K562 (cell line): Measurements from ENCODE around the gene AK2. TPM values are rescaled to one million over a fixed set of nuclear protein-coding genes. Genes with fewer than 3 reads are reported as not detected.
A peak's percentile ranks its signal among the peaks of the same experiment; 100 is the strongest.

Experiments
- CEBPB ChIP-seq: fragments of 450-650 bp; IDR thresholded peaks from 2 replicates; pipeline ENCODE4 v1.6.1; 2016; ENCODE audit warnings: missing genetic modification characterization, missing compliant biosample characterization
- ETS2 ChIP-seq: IDR thresholded peaks from 2 replicates; pipeline ENCODE4 v1.6.1; 2016; ENCODE audit warnings: borderline replicate concordance, missing genetic modification characterization, mild to moderate bottlenecking, moderate library complexity, missing compliant biosample characterization; ENCODE audit not compliant: poor library complexity, severe bottlenecking
- ETV6 ChIP-seq, 3 experiments: fragments of 150-350 bp in 1 of 3; sonication (generic) in 1 of 3; formaldehyde crosslinking in 1 of 3; IDR thresholded peaks; 2 replicates each; pipeline versions ENCODE4 v1.6.1 to v1.8.0; 2014 to 2022; ENCODE audit warnings: borderline replicate concordance in 2 of 3, low read depth in 2 of 3, antibody characterized with exemption in 1 of 3, low read length in 1 of 3, mild to moderate bottlenecking in 1 of 3, missing genetic modification reagents in 1 of 3
- HDGF ChIP-seq: fragments of 450-650 bp; IDR thresholded peaks from 2 replicates; pipeline ENCODE4 v1.6.1; 2016
- HEY1 ChIP-seq: fragments of 250-450 bp; sonication (Bioruptor Pico); IDR thresholded peaks from 2 replicates; pipeline ENCODE4 v1.5.0; 2020; ENCODE audit warnings: mild to moderate bottlenecking, moderate library complexity, borderline replicate concordance
- MYNN ChIP-seq, 2 experiments: sonication (generic); formaldehyde crosslinking in 1 of 2; IDR thresholded peaks; 2 replicates each; pipeline versions ENCODE4 v1.5.0 to v1.6.1; 2016 to 2020; ENCODE audit warnings: antibody characterized with exemption in 1 of 2, missing genetic modification reagents in 1 of 2
- PML ChIP-seq: IDR thresholded peaks from 2 replicates; pipeline ENCODE4 v1.6.1; 2012; ENCODE audit warnings: low read length, inconsistent platforms
- PRPF4 ChIP-seq: fragments of 200-400 bp; formaldehyde crosslinking; IDR thresholded peaks from one replicate; pipeline ENCODE4 v1.6.1; 2017; ENCODE audit warnings: low read length, low read depth, mild to moderate bottlenecking; ENCODE audit not compliant: insufficient read depth, poor library complexity, severe bottlenecking
- PTTG1 ChIP-seq: fragments of 450-650 bp; IDR thresholded peaks from 2 replicates; pipeline ENCODE4 v1.6.1; 2016; ENCODE audit warnings: low read depth, mild to moderate bottlenecking, missing genetic modification characterization, missing compliant biosample characterization
- RBM14 ChIP-seq: fragments of 200-400 bp; formaldehyde crosslinking; IDR thresholded peaks from 2 replicates; pipeline ENCODE4 v1.6.1; 2018; ENCODE audit warnings: low read depth, mild to moderate bottlenecking, low read length, moderate library complexity, borderline replicate concordance; ENCODE audit not compliant: insufficient read depth
- SMC3 ChIP-seq: conservative IDR thresholded peaks from 2 replicates; pipeline ENCODE4 v1.6.1; 2011; ENCODE audit warnings: low read depth, low read length, improper control_type of control experiment; ENCODE audit not compliant: insufficient read depth
- SNIP1 ChIP-seq: fragments of 450-650 bp; IDR thresholded peaks from 2 replicates; pipeline ENCODE4 v1.7.1; 2017; ENCODE audit warnings: low read depth, mild to moderate bottlenecking
- TARDBP ChIP-seq: fragments of 450-650 bp; IDR thresholded peaks from 2 replicates; pipeline ENCODE4 v1.6.1; 2016
- TBL1XR1 ChIP-seq, 2 experiments: IDR thresholded peaks; 2 replicates each; pipeline ENCODE4 v1.6.1; 2012; ENCODE audit warnings: improper control_type of control experiment in 2 of 2, low read length in 2 of 2, mild to moderate bottlenecking in 1 of 2
- TCF7 ChIP-seq: sonication (generic); IDR thresholded peaks from 2 replicates; pipeline ENCODE4 v1.6.1; 2016; ENCODE audit warnings: antibody characterized with exemption, borderline replicate concordance
- YBX1 ChIP-seq: fragments of 450-650 bp; IDR thresholded peaks from 2 replicates; pipeline ENCODE4 v1.7.1; 2016; ENCODE audit warnings: mild to moderate bottlenecking
- ZBED1 ChIP-seq: IDR thresholded peaks from 2 replicates; pipeline ENCODE4 v1.6.1; 2014
- ZNF217 ChIP-seq: sonication (generic); formaldehyde crosslinking; IDR thresholded peaks from 2 replicates; pipeline ENCODE4 v1.8.0; 2022; ENCODE audit warnings: mild to moderate bottlenecking, missing genetic modification reagents
- ZNF23 ChIP-seq: fragments of 250-450 bp; sonication (Bioruptor Pico); IDR thresholded peaks from 2 replicates; pipeline ENCODE4 v1.4.0; 2020; ENCODE audit warnings: mild to moderate bottlenecking
- ZNF408 ChIP-seq: fragments of 250-450 bp; sonication (Bioruptor Pico); IDR thresholded peaks from 2 replicates; pipeline ENCODE4 v1.4.0; 2020; ENCODE audit warnings: low read depth, mild to moderate bottlenecking, moderate library complexity
- ZNF41 ChIP-seq: fragments of 250-450 bp; sonication (Bioruptor Pico); conservative IDR thresholded peaks from 2 replicates; pipeline ENCODE4 v1.4.0; 2020; ENCODE audit warnings: mild to moderate bottlenecking
- ZNF551 ChIP-seq: fragments of 250-450 bp; sonication (Bioruptor Pico); IDR thresholded peaks from 2 replicates; pipeline ENCODE4 v1.5.0; 2021; ENCODE audit warnings: mild to moderate bottlenecking, moderate library complexity
- ZNF830 ChIP-seq: fragments of 250-450 bp; sonication (Bioruptor Pico); IDR thresholded peaks from 2 replicates; pipeline ENCODE4 v1.5.0; 2021; ENCODE audit warnings: mild to moderate bottlenecking
- ZSCAN32 ChIP-seq: fragments of 450-650 bp; formaldehyde crosslinking; IDR thresholded peaks from 2 replicates; pipeline ENCODE4 v1.4.0; 2020; ENCODE audit warnings: mild to moderate bottlenecking, moderate library complexity
- polyA plus RNA-seq, 8 experiments: library from polyadenylated mRNA; depleted of rRNA in 4 of 8; stranded (reverse) in 5 of 8; unstranded in 3 of 8; fragments of >200 nt; fragmentation: Nextera tagmentation in 2 of 8; fragmentation: Illumina TruSeq in 1 of 8; extraction: Ambion mirVana in 2 of 8; extraction: Trizol in 1 of 8; gene quantifications; 2 replicates each; pipeline versions ENCODE4 v1.2.1 to v1.2.3, GENCODE V29; 2011 to 2014; ENCODE audit warnings: inconsistent platforms in 1 of 8, missing spikeins in 1 of 8
- total RNA-seq, 7 experiments: library from RNA; depleted of rRNA in 6 of 7; stranded (reverse); fragments of >200 nt in 6 of 7; fragmentation: Illumina TruSeq in 2 of 7; extraction: Trizol in 2 of 7; gene quantifications; 2 replicates each; pipeline versions ENCODE4 v1.2.1 to v1.2.3, GENCODE V29; 2011 to 2021; ENCODE audit warnings: low replicate concordance in 1 of 7
- TF ChIP-seq, protein P1 (sequence below): sonication (generic); formaldehyde crosslinking; IDR thresholded peaks from 2 replicates; pipeline ENCODE4 v1.8.0; 2022; ENCODE audit warnings: missing genetic modification reagents, mild to moderate bottlenecking, borderline replicate concordance
- TF ChIP-seq, protein P2 (sequence below): sonication (generic); formaldehyde crosslinking; IDR thresholded peaks from 2 replicates; pipeline ENCODE4 v1.8.0; 2022; ENCODE audit warnings: mild to moderate bottlenecking, low read depth, missing genetic modification reagents
- TF ChIP-seq, protein P3 (sequence below): fragments of 450-650 bp; IDR thresholded peaks from one replicate; pipeline ENCODE4 v1.6.1; 2018; ENCODE audit warnings: mild to moderate bottlenecking, moderate library complexity; ENCODE audit not compliant: partially characterized antibody

Gene AK2
- total and polyA plus RNA-seq, 9 of the 15 experiments (the other 6 are each of a cell fraction or from before 2014, with no cell fraction given), result 105 to 1,050 (median 509) TPM

DNA sequence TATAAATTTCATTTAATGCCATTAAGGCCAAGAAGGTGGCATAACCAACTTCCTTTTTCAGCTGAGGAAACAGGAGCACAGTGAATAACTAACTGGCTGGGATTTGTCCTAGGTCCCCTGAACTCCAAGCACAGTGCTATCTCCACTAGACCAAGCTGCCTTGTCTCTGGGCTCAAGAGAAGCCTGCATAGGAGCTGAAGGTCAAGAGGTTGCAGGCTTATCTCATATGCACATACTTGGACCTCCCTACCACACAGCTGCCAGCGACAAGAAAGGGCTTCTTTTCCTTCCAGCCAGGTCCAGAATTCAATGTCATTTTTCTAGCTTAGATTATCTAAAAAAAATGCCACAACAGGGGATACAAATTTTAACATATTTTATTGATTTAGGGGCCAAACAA is 27.1 kb downstream of the AK2 start (continued):
- TF ChIP-seq ZNF217 (CRISPR knock-in tag) (no peak), TBL1XR1 (IDR thresholded peaks at IDR 0.05; ENCODE audit: low read length in 2 of 2) (peak; percentile 86), ETS2 (tag) (no peak), MYNN (IDR thresholded peaks at IDR 0.05) (peak; percentile 81), MYNN (CRISPR knock-in tag; IDR thresholded peaks at IDR 0.05) (no peak), CEBPB (tag) (no peak), HEY1 (CRISPR knock-in tag) (no peak), YBX1 (no peak), ZNF551 (CRISPR knock-in tag) (no peak), TCF7 (no peak), PTTG1 (tag) (no peak), ZNF41 (CRISPR knock-in tag) (no peak), SMC3 (no peak), ZNF408 (CRISPR knock-in tag) (no peak), HDGF (no peak), TARDBP (no peak), PML (peak; percentile 91), ZNF23 (CRISPR knock-in tag) (no peak), ETV6 (IDR thresholded peaks at IDR 0.05; ENCODE audit: borderline replicate concordance in 1 of 2, low read depth in 2 of 2, low read length in 1 of 2) (no peak; a peak in 1 of 4 replicates), ETV6 (CRISPR knock-in tag; IDR thresholded peaks at IDR 0.05; ENCODE audit: borderline replicate concordance) (no peak), RBM14 (no peak), SNIP1 (no peak), ZNF830 (CRISPR knock-in tag) (no peak), ZBED1 (0 out of 2 replicates have a peak, but pooled peaks have one; percentile 41), PRPF4 (no peak), ZSCAN32 (no peak)
- TF ChIP-seq, protein P1, sequence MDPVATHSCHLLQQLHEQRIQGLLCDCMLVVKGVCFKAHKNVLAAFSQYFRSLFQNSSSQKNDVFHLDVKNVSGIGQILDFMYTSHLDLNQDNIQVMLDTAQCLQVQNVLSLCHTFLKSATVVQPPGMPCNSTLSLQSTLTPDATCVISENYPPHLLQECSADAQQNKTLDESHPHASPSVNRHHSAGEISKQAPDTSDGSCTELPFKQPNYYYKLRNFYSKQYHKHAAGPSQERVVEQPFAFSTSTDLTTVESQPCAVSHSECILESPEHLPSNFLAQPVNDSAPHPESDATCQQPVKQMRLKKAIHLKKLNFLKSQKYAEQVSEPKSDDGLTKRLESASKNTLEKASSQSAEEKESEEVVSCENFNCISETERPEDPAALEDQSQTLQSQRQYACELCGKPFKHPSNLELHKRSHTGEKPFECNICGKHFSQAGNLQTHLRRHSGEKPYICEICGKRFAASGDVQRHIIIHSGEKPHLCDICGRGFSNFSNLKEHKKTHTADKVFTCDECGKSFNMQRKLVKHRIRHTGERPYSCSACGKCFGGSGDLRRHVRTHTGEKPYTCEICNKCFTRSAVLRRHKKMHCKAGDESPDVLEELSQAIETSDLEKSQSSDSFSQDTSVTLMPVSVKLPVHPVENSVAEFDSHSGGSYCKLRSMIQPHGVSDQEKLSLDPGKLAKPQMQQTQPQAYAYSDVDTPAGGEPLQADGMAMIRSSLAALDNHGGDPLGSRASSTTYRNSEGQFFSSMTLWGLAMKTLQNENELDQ (CRISPR knock-in tag), result no peak
- TF ChIP-seq, protein P2, sequence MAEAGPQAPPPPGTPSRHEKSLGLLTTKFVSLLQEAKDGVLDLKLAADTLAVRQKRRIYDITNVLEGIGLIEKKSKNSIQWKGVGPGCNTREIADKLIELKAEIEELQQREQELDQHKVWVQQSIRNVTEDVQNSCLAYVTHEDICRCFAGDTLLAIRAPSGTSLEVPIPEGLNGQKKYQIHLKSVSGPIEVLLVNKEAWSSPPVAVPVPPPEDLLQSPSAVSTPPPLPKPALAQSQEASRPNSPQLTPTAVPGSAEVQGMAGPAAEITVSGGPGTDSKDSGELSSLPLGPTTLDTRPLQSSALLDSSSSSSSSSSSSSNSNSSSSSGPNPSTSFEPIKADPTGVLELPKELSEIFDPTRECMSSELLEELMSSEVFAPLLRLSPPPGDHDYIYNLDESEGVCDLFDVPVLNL (CRISPR knock-in tag), result no peak
- TF ChIP-seq, protein P3, sequence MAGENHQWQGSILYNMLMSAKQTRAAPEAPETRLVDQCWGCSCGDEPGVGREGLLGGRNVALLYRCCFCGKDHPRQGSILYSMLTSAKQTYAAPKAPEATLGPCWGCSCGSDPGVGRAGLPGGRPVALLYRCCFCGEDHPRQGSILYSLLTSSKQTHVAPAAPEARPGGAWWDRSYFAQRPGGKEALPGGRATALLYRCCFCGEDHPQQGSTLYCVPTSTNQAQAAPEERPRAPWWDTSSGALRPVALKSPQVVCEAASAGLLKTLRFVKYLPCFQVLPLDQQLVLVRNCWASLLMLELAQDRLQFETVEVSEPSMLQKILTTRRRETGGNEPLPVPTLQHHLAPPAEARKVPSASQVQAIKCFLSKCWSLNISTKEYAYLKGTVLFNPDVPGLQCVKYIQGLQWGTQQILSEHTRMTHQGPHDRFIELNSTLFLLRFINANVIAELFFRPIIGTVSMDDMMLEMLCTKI, result no peak
